Ammon's horn (tissue), 1 donor: ENCODE measurements around the gene CHRND.
"Not testable (repeated sequence)": the region's sequence is repeated elsewhere in the genome, so short reads cannot be mapped to it uniquely, and the experiment has no call there.

Experiments
- DNase-seq: peaks from one replicate; pipeline ENCODE4 v3.0.0-alpha.2; 2016; ENCODE audit warnings: low spot score

CHRND gene

DNA sequence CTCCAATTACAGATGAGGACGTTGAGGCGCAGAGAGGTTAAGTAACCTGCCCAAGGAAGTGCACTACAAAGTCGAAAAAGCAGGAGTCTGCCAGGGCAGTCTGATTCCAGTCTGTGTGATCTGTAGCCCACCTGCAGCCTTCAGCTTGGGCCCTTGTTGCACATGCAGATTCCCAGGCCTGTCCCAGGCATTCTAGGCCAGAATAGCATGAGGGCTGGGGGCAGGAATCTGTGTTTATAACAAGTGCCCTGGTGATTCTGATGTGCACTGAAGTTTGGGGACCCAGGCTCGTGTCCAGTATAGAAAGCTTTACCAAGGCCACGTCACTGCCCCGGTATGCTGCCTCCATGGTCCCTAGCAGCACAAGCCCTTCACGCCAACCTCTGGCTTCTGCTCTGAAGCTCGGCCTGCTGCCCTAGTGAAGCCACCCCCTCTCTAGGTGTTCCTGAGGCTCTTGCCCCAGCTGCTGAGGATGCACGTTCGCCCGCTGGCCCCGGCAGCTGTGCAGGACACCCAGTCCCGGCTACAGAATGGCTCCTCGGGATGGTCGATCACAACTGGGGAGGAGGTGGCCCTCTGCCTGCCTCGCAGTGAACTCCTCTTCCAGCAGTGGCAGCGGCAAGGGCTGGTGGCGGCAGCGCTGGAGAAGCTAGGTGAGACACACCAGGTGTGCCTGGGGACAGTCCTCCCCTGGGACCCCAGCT lies 18.1 kb downstream of the CHRND start:
- no peak for DNase-seq

DNA sequence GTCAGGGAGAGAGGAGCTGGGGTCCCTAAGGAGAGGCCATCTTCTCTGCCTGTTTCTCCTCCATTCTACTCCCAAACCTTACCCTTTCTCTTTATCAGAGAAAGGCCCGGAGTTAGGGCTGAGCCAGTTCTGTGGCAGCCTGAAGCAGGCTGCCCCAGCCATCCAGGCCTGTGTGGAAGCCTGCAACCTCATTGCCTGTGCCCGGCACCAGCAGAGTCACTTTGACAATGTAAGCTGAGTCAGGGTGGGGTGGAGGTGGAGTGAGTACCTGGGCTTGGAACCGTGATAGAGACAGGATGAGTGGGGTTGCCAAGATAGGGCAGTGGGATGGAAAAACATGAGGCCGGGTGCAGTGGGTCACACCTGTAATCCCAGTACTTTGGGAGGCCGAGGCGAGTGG lies 18.7 kb downstream of the CHRND start:
- no peak for DNase-seq

GRCh38 chr2:232545511-232546375 lies 19.8 kb downstream of the CHRND start:
- no peak for DNase-seq

GRCh38 chr2:232547991-232548390 lies 22.0 kb downstream of the CHRND start:
- DNase-seq, result no peak

- DNase-seq, result no peak
These were observed 23.8 kb downstream of the CHRND start for GRCh38 chr2:232549655-232550353.

DNA sequence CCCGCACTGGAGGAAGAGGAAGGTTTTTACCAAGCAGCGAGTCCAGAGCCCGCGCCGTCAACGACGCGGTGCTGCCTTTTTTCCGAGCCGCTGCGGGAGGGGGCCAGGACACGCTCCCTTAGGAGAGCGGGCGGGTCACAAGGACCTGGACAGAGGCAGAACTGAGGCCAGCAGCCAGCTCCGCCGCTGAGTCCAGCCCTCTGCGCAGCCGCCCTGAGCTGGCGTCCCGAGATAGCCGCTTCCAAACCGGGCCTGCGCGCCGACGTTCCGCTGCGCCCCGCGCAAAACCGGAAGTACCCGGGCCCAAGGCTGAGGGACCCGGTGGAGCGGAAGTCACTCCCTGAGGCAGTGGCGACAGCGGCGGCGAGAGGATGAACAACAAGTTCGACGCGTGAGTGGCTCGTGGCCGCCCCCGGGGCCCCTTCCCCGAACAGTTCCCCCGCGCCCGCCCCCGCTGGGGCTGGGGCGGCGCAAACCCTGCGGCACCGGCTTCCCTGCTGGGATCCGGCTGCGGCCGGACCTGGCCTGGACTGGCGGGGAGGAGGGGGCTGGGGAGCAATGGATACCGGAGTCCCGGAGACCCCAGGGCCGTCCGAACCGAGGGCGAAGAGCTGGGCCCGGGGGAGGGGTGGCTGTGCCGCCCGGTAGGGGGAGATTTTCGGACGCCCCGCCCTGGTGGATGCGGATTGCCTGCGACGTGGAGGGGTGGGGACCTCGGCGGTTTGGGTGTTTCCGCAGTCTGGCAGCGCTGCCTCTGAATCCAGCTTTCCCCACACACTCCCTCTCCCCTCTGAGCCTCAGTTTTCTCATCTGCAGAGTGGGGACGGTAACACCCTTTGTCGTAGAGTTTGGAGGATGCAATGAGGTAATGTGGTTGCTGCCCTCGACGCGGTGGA lies 24.6 kb downstream of the CHRND start, which contains the start of the genes EIF4E2 and TIGD1:
Gene EIF4E2, plus strand, starts transcription at position 336 of the 896 bp plus-strand sequence. Its CDS starts 36 bp downstream, at position 372.
Gene TIGD1, minus strand, starts transcription at position 204 of the 896 bp plus-strand sequence. CDS start 675 bp downstream, outside the sequence.
- peak; percentile 95 for DNase-seq

GRCh38 chr2:232551250-232551638 lies 25.3 kb downstream of the CHRND start:
- no peak for DNase-seq

- no peak for DNase-seq
These were observed 25.8 kb downstream of the CHRND start for GRCh38 chr2:232551776-232552175.

DNA sequence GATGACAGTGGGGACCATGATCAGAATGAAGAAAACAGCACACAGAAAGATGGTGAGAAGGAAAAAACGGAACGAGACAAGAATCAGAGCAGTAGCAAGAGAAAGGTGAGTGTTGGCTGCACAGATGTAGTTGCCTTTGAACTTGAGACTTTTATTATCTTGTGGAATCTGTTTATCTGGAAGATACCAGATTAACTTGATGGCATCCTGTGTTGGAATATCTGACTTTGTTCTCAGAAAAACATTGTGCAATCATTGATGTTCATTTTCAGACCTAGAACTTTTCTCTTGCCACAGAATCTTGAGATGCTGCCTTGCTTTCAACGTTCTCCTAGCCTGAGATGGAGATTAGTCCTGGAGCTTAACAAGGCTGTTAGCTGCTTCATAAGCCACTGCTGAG lies 30.5 kb downstream of the CHRND start:
- no peak for DNase-seq

DNA sequence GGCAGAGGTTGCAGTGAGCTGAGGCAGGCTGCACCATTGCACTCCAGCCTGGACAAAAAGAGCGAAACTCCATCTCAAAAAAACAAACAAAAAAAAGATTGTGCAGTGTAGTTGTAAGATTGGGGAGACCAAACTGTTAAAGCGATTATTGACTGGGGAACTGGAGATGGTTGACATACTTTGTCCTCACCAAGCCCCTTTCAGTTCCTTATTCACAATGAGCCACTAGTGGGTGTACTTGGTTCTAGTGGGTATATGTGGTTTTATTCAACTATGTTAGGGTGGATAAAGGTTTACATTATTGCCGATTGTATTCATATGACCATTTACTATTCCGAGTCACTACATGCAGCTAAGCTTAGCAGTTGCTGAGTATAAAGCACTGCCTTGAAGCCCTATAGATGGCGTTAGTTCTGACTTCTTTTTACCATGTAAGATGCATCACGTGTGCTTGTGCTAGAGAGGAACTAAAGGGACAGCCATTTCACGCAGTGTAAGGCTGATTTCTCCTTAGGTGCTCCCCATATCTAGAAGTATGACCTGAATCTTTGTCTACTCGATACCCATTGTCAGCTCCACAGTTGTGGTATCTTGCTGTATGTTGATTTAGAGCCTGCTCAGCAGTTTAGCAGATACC lies 36.7 kb downstream of the CHRND start:
- DNase-seq, result no peak

DNA sequence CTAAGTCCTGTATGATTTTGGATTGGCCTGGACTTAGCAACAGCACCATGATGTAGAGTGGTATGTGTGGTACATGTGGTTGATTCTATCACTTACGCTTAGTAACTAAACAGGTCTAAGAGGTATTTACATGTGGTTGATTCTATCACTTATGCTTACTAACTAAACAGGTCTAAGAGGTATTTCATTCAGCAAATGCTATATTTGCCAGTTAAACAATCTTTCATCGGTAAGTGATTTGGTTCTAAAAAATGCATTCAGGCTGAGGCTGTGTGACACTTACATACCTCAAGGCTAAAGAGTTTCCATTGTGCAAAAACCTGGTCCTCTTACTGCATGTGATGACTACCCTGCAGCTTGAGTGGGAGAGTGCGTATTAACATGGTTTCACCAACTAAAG lies 37.6 kb downstream of the CHRND start:
- DNase-seq, result no peak

DNA sequence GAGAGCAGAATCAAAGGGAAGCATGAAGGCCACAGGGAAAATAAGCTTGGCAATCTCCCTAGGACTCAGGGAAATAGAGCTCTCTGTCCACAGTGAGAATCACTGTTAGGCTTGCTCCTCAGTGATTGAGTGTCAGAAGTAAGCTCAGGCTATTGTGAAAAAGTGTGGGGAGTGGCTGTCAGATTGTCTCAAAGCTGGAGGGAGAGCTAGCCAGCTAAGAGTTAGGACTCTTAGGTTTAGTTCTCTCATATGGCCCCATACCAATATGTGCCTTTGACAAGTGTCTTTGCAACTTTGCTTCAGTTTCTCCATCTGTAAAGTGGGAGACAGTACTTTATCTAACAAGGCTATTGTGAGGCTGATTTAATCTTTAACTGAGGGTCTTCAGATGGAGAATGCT lies 41.8 kb downstream of the CHRND start:
- DNase-seq, result no peak

DNA sequence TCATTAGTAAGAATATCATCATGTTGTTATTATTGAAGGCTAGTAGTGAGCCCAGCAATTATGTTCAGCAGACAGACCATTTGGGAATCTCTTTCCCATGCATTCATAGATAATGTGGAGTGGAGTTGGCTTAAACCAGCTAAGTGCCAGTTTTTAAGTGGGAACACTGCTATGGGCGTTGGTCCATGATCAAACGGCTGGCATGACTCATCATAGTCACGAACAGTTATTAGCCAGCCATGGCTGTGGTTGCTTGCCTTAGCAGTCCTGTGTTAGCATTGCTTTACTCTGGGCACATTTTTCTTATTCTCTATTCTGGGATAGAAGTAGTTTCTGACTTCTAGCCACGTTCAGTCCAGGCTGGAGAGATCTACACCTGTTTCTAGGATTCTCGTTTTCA lies 42.2 kb downstream of the CHRND start:
- DNase-seq, result no peak

- DNase-seq, result no peak
These were observed 43.6 kb downstream of the CHRND start for GRCh38 chr2:232569541-232569940.

- DNase-seq, result not testable (repeated sequence)
These were observed 44.5 kb downstream of the CHRND start for GRCh38 chr2:232570481-232570880.

DNA sequence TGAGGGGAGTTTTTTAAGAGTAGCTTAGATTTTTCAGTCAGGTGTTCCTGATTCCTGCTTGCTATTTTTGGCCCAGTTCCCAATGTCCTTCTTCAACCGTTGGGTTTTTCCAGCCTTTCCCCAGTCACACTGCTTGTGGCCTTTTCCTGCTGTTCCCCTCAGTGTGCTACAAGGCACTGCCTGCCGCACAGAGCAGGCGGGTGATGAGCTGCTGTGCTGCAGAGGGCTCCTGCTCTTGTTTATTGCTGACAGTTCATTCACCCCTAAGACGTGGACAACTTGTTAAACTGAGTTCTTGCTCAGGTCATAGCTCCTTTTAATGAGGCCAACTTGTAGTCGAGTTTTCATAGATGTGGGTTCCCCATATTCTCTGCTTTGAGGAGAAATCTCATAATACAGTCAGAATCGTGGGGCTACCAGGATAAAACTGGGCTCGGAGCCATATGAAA lies 45.1 kb downstream of the CHRND start:
- DNase-seq, result no peak

DNA sequence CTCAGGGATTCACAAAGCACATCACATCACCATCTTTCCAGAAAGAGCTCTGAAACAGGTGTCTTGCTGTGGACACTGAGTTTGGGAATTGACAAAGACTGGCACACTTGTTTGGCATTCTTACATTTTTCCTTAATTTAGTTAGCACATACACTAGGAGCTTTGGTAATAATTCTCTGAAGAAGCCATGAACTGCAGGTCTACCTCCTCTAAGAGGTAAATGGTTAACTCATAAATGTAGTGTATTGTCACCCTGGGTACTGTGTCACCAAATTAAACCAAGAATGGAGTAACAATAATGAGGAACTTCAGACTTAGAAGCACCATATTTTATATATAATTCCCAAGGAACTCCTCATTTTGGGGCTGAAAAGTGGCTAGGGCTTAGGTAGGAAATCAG lies 47.1 kb downstream of the CHRND start:
- no peak for DNase-seq

- no peak for DNase-seq
These were observed 47.9 kb downstream of the CHRND start for GRCh38 chr2:232573771-232574435.

DNA sequence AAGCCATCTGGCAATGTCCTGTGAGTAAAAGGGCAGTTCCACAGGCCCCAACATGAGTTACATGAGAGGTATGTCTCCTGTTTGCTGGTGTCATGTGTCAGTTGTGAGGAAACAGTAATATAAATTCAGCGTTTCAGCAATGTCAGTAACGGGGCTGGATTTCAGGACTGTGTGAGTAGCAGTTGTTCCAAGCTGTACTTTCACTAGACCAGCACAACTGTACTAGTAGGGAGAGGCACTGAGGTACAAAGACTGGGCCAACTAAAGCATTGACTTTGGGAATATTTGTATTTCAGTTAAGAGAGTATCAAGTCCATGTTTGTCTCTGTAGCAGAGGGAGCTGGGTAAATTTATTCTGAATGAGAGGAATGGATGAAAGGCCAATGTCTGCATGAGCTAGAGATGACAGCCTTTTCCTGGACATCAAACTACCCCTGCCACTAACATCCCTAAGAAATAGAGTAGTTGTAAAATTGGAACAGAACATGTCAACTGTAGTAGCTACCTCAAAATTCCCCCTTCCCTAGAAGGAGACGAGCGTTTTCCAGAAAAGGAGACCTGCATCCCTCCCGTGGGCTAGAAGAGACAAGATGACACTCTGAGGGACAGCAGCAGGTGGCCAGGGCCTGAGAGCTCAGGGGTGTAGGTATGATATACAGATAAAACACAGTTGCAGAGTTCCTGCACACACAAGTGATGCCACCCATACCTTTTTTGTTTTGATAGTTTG lies 48.9 kb downstream of the CHRND start:
- no peak for DNase-seq

DNA sequence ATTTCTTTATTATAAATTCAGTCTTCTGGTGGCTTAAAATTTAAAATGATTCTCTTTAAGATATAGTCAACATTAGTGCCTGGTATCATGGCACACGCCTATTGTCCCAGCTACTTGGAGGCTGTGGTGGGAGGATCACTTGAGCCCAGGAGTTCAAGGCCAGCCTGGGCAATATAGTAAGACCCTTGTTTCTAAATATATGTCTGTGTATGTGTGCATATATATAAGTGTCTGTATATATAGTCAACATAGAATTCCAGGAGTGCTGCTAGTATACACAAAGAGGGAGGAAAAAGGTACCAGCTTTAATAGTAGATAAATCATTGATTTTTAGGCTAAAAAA lies 49.4 kb downstream of the CHRND start:
- DNase-seq, result no peak
